GM12891 (cell line): ENCODE measurements around the gene CSRNP2.

ENCODE experiments used
- POLR2A ChIP-seq: IDR thresholded peaks from 2 replicates; pipeline ENCODE4 v1.6.1; 2011; ENCODE audit warnings: low read depth, low read length, control low read depth
- POLR2AphosphoS5 ChIP-seq: IDR thresholded peaks from 2 replicates; pipeline ENCODE4 v1.6.1; 2011; ENCODE audit warnings: low read depth, low read length, control low read depth
- POU2F2 ChIP-seq: IDR thresholded peaks from 2 replicates; pipeline ENCODE4 v1.6.1; 2011; ENCODE audit warnings: low read depth, mild to moderate bottlenecking, control low read depth, low read length, moderate library complexity
- SPI1 ChIP-seq: IDR thresholded peaks from 2 replicates; pipeline ENCODE4 v1.6.1; 2011; ENCODE audit warnings: low read depth, low read length, control low read depth
- TAF1 ChIP-seq: IDR thresholded peaks from 2 replicates; pipeline ENCODE4 v1.6.1; 2011; ENCODE audit warnings: low read depth, low read length, control low read depth

DNA sequence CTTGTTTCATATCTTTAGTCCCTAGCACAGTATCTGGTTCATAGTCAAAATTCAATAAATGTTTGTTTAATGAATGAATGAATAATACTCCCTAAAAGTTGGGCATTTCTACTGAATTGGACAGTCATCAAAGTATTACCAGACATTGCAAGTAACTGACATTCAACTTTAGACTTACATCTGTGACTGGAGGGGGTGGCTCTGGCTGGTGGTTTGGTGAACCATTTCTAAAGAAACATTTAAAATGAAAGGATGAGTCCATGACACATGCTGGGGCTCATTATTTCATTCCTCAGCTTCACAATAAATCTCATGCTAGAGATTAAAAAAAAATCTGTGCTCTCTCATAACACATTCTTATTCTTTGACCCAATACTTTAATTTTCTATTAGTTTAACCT lies 20.6 kb upstream of the CSRNP2 start:
- no peak for TF ChIP-seq POLR2A
- no peak for TF ChIP-seq TAF1
- no peak for TF ChIP-seq SPI1
- TF ChIP-seq POLR2AphosphoS5: no peak
- TF ChIP-seq POU2F2: no peak
